ENCODE results near the gene DOCK4.

- TF ChIP-seq TAF1 (IDR thresholded peaks at IDR 0.05; ENCODE audit: low read depth) (no peak), REST (IDR thresholded peaks at IDR 0.05; ENCODE audit: low read depth) (no peak), CEBPB (IDR thresholded peaks at IDR 0.05) (no peak), MAX (IDR thresholded peaks at IDR 0.05) (no peak), NFIC (IDR thresholded peaks at IDR 0.05) (no peak), RAD21 (IDR thresholded peaks at IDR 0.05; ENCODE audit: low read depth) (no peak), YY1 (IDR thresholded peaks at IDR 0.05; ENCODE audit: low read depth) (no peak), USF1 (IDR thresholded peaks at IDR 0.05) (no peak), EGR1 (IDR thresholded peaks at IDR 0.05) (no peak), TEAD4 (IDR thresholded peaks at IDR 0.05) (no peak), EP300 (IDR thresholded peaks at IDR 0.05; ENCODE audit: borderline replicate concordance) (no peak)
These were observed 305.9 kb downstream of the DOCK4 start for GRCh38 chr7:111900283-111900682.
